ENCODE measurements around the gene CRMP1.

- TF ChIP-seq, protein P1, sequence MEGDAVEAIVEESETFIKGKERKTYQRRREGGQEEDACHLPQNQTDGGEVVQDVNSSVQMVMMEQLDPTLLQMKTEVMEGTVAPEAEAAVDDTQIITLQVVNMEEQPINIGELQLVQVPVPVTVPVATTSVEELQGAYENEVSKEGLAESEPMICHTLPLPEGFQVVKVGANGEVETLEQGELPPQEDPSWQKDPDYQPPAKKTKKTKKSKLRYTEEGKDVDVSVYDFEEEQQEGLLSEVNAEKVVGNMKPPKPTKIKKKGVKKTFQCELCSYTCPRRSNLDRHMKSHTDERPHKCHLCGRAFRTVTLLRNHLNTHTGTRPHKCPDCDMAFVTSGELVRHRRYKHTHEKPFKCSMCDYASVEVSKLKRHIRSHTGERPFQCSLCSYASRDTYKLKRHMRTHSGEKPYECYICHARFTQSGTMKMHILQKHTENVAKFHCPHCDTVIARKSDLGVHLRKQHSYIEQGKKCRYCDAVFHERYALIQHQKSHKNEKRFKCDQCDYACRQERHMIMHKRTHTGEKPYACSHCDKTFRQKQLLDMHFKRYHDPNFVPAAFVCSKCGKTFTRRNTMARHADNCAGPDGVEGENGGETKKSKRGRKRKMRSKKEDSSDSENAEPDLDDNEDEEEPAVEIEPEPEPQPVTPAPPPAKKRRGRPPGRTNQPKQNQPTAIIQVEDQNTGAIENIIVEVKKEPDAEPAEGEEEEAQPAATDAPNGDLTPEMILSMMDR (IDR thresholded peaks at IDR 0.05 in 4 of 5, conservative IDR thresholded peaks at IDR 0.05 in 1 of 5): no peak
- TF ChIP-seq POLR2A (IDR thresholded peaks at IDR 0.05): no peak
Measured at GRCh38 chr4:5810770-5811430, 82.0 kb downstream of the CRMP1 start.

Data from gastrocnemius medialis (tissue), 4 donors.